C4-2B (cell line): Measurements from ENCODE around the gene SEC22C.

ENCODE experiments used
- H3K27ac ChIP-seq: fragments of 450-650 bp; 2 replicates; pipeline ENCODE4 v1.5.1; 2017
- ZFX ChIP-seq: fragments of 450-650 bp; IDR thresholded peaks from 2 replicates; pipeline ENCODE4 v1.6.1; 2017
- TF ChIP-seq, protein P1 (sequence below): fragments of 450-650 bp; conservative IDR thresholded peaks from 2 replicates; pipeline ENCODE4 v1.5.1; 2017; ENCODE audit warnings: mild to moderate bottlenecking

SEC22C gene

DNA sequence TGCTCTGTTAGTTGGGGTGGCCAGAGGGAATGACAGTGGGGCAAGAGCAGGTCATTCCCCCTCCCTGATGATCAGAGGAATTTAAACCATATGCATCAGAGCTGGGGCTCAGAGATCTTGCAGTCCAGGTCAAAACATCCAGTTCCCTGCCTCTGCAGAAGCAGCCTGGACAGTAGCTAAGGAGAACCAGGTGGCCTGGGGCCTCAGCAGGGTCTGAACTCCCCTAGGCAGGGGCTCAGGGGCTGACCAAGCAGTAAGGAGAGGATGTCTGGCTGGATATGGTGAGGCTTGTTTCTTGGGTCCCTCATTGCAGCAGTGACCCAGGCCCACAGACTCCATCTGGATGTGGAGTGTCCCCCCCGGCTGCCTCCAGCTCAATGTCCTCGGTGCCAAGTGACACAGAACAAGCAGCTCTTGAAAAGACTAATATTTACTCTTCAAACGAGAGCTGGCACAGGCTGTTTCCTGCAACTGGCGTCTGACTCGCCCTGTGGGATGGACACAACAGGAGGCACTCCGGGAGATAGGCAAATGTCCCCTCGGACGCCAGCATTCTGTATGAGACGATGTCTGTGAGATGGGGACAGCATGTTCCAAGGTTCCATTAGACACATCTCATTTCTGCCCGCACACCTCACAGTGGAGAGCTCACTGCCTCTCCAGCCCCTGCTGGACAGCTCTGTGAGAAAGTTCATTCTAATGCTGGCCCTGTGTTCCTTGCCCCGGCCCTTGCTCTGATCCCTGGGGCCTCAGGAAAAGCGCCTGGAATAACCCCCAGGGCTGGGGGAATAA lies 37.1 kb downstream of the SEC22C start:
- H3K27ac ChIP-seq: peak overlapping the region; percentile 98
- TF ChIP-seq ZFX: no peak
- TF ChIP-seq, protein P1, sequence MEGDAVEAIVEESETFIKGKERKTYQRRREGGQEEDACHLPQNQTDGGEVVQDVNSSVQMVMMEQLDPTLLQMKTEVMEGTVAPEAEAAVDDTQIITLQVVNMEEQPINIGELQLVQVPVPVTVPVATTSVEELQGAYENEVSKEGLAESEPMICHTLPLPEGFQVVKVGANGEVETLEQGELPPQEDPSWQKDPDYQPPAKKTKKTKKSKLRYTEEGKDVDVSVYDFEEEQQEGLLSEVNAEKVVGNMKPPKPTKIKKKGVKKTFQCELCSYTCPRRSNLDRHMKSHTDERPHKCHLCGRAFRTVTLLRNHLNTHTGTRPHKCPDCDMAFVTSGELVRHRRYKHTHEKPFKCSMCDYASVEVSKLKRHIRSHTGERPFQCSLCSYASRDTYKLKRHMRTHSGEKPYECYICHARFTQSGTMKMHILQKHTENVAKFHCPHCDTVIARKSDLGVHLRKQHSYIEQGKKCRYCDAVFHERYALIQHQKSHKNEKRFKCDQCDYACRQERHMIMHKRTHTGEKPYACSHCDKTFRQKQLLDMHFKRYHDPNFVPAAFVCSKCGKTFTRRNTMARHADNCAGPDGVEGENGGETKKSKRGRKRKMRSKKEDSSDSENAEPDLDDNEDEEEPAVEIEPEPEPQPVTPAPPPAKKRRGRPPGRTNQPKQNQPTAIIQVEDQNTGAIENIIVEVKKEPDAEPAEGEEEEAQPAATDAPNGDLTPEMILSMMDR: no peak; the same call in 1 of the 2 replicates

DNA sequence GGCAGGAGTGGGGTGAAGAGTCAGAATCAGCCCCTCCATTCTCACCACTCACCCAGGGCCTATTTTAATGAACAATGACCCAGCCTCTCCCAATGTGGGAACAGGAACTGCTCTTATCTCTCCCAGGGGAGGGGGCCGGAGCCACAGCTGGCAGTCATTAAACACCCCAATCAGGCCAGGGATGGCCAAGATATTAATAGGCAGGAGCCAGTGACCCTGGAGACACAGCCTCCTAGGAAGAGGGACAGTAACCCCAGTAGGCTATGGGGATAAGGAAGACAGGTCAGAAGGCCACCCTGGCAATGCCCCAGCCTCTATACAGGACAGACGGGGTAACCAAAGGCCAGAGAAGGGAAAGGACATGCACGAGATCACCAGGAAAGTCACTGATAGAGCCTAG lies 40.7 kb downstream of the SEC22C start:
- no peak for TF ChIP-seq ZFX
- TF ChIP-seq, protein P1: no peak
- H3K27ac ChIP-seq: peak overlapping the region; percentile 6; the same call in 1 of the 2 replicates

DNA sequence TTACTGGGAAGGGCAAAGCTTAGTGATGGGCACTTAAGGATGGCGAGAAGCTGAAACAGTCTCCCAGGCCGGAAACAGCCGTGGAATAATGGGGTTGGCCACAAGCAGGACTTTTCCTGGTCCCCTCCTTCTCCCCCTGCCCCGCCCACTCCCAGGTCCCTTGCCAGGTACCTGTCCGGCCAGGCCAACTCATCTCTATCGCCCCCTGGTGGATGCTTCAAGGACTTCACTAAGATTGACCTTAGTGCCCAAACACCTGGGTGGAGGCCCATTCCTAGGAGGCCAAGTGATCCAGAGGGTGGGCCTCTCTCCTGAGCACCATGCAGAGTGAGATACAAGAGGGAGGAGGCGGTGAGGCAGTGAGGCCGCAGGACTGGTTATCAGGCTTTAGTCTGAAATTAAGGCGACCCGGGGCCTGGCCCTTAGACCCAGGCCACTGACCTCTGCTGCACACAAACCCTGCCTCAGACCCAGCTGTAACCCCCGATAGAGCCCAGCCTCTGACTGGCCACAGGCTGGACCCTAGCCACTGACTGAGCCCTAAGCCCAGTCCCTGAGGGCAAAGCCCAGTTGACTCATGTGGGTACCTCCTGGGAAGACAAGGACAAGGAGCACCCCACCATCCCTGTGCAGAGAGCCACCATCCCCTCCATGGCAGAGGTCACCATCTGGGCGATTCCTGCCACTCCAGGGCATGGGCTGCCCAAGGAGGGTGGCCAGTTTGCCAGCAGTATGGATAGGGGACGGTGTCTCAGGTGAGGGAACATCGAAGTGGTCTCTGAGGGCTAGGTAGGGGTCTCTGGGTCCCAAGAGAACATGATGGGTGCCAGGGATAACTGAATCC lies 41.7 kb downstream of the SEC22C start:
- peak overlapping the region; percentile 23 for H3K27ac ChIP-seq
- TF ChIP-seq, protein P1: peak; percentile 84
- no peak for TF ChIP-seq ZFX

DNA sequence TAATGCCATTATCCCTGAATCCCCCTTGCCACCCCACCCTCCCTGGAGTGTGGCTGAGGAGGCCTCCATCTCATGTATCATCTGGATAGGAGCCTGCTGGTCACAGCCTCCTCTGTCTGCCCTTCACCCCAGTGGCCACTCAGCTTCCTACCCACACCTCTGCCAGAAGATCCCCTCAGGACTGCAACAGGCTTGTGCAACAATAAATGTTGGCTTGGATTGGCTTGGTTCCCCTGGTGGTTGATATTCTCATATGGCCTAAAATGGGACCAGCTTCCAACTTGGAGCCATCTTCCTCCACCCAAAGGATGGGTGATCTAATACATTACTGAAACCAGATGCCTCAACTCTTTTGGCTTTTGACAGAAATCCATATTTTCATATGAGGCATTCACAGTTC lies 44.4 kb downstream of the SEC22C start:
- TF ChIP-seq, protein P1: no peak
- no peak for TF ChIP-seq ZFX

DNA sequence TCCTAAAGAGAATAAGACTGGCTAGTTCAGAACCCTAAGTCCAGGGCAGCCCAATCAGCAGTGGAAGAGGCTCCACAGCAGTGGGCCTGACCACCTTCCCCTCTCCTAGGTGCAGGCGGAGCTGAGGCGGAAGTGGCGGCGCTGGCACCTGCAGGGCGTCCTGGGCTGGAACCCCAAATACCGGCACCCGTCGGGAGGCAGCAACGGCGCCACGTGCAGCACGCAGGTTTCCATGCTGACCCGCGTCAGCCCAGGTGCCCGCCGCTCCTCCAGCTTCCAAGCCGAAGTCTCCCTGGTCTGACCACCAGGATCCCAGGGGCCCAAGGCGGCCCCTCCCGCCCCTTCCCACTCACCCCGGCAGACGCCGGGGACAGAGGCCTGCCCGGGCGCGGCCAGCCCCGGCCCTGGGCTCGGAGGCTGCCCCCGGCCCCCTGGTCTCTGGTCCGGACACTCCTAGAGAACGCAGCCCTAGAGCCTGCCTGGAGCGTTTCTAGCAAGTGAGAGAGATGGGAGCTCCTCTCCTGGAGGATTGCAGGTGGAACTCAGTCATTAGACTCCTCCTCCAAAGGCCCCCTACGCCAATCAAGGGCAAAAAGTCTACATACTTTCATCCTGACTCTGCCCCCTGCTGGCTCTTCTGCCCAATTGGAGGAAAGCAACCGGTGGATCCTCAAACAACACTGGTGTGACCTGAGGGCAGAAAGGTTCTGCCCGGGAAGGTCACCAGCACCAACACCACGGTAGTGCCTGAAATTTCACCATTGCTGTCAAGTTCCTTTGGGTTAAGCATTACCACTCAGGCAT lies 45.6 kb downstream of the SEC22C start:
- no peak for TF ChIP-seq ZFX
- TF ChIP-seq, protein P1: peak; percentile 53
- H3K27ac ChIP-seq: no peak overlapping the region

More for the DNA sequence above, 44.4 kb downstream of the SEC22C start:
- H3K27ac ChIP-seq: no peak overlapping the region

DNA sequence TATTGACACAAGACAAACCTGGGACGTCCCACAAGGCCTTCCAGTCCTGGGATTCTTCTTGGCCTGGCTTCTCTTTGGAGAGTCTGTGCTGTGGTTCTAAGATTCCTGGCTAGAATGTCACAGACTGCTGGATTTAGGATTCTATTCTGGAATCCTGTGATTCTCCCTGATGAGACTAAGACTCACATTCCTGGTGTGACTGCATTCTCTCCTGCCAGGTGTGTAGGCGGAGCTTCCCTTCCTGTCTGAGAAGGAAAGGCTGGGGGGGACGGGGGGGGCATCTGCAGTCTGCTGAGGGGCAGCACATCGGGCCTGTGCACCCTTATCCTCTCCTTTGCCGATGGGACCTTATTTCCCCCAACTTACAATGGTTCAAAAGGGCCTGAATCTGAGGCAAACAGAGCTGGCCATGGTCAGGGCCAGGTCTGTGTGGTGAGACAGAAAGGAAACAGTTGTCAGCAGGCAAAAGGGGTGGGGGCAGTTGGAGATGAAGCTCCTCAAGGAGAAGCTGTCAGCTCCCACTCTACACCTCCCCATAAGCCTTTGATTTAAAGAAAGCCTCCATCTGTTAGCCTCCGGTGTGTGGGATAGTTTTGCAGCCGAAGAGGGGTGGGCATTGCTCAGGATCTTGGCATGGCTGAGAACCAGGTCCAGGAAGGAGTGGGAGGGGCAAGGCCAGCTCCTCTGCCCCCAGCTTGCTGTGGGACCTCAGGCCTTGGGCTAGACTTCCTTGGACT lies 48.4 kb downstream of the SEC22C start:
- H3K27ac ChIP-seq: no peak overlapping the region
- TF ChIP-seq, protein P1: no peak
- TF ChIP-seq ZFX: no peak
